GM21526 (cell line): ENCODE results near the gene HINT2.
A peak's percentile ranks its signal among the peaks of the same experiment; 100 is the strongest.

Experiments used
- ATAC-seq: cut with Tn5 transposase; IDR thresholded peaks from one replicate; pipeline ENCODE4 v1.9.1; 2021; ENCODE audit warnings: moderate library complexity; ENCODE audit not compliant: unreplicated experiment, low FRiP score

Gene HINT2

GRCh38 chr9:35814106-35814840, 569 bp downstream of the HINT2 start:
- ATAC-seq = peak; percentile 16

DNA sequence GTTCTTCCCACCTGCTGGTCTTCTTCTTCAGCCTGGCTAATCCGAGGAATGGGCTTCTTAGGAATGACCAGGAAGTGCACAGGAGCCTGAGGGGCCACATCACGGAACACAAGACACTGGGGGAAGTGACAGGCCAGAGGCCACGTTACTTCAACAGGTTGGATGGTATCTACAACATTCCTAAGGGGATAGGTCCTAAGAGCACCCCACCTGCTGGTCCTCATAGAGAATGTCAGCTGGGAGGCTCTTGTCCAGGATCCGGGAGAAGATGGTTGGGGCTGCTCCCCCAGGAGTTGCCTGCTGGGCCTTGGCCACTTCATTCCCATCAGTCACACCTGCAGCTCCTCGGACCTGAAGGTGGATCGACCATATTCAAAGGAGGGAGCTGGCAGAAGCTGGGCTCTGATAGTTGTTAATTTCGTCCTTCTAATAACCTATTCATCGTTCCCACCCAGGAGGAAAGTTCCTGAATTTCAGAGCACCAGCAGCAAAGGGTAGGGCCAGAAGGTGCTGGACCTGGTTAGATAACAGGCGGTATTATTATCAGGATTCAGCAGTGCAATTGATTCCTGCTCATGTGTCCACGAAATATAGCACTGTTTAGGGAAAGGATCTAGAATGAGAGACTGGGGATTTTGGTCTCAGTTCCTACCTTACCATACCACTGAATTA, 1.3 kb downstream of the HINT2 start:
- no peak for ATAC-seq

GRCh38 chr9:35812025-35812602, 2.7 kb downstream of the HINT2 start, which contains the start of gene SPAG8:
Gene SPAG8 (minus strand): TSS chr9:35812262. CDS start chr9:35812147, 115 bp downstream.
- peak; percentile 56 for ATAC-seq

DNA sequence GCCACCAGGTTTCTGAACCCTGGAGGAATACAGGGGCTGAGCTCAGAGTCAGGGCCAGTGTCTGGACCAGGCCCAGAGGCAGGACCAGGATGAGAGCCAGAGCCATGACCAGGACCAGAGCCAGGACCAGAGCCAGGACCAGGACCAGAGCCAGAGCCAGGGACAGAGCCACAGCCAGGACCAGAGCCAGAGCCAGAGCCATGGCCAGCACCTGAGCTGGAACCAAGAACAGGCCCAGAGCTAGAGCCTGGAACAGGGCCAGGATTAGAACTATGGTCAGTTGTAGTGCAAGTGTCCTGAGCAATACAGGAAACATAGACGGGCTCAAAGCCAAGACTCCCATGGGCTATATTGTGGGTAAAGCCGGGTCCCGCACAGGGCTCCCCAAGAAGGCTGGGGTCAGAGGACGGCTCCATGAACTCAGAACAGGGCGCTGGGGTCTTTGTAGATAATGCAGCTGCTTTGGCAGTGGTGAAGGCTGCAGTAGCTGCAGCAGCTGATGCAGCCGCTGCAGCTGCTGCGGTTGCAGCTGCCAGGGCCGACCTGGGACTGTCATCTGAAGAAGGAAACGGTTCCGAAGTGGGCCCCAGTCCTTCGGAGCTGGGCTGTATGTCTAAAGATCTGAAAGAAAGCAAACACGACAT, 3.3 kb downstream of the HINT2 start:
- ATAC-seq = no peak

DNA sequence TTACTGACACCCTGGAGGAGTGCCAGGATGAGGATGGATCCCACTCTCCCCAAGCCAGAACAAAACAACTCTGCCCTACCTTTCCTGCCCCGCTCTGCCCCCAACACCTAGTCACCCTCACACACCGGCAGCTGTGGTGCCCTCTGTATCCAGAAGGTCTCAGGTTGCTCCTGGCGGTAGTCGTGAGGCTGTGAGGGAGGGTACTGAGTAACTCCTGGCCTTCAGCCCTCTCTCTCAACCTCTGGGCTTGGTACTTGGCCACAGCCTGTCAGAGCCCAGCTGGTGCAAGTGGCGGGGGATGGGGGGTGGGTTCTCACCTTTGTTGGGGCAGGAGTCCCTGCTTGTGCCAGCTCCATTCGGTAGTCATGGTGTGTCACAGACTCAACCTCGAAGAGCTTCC, 4.7 kb downstream of the HINT2 start:
- no peak for ATAC-seq

- ATAC-seq = no peak
Observed at GRCh38 chr9:35808433-35808832, 6.4 kb downstream of the HINT2 start.

DNA sequence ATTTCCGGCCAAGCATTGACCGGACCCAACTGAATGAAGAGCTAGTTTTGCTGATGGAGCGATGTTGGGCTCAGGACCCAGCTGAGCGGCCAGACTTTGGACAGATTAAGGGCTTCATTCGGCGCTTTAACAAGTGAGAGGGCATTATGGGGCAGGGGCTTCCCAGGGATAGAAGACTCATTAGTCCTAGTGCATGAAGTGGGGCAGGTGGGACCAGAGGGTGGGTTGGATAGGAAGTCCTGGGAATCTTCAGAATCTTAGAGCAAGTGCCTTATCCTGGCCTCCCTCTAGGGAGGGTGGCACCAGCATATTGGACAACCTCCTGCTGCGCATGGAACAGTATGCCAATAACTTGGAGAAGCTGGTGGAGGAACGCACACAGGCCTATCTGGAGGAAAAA, 8.7 kb downstream of the HINT2 start:
- no peak for ATAC-seq

GRCh38 chr9:35801328-35802128, 13.3 kb downstream of the HINT2 start:
- no peak for ATAC-seq

DNA sequence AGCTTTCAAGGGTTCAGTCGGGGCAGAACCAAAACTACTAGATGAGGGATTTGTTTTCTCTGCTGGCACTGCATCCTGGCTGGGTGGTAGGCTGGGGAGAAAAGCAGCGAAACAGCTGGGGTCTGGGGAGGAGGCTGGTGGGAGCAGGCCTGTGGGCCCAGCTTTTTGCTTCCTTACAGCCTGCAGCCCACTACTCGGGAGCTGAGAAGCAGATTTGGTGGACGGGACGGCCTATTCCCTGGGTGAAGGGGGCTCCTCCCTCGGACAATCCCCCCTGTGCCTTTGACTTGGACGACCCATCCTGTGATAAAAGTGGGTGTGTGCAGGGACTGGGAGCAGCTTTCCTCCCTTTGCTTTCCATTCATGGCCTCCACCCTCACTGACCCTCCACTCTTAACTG, 14.3 kb downstream of the HINT2 start:
- no peak for ATAC-seq

DNA sequence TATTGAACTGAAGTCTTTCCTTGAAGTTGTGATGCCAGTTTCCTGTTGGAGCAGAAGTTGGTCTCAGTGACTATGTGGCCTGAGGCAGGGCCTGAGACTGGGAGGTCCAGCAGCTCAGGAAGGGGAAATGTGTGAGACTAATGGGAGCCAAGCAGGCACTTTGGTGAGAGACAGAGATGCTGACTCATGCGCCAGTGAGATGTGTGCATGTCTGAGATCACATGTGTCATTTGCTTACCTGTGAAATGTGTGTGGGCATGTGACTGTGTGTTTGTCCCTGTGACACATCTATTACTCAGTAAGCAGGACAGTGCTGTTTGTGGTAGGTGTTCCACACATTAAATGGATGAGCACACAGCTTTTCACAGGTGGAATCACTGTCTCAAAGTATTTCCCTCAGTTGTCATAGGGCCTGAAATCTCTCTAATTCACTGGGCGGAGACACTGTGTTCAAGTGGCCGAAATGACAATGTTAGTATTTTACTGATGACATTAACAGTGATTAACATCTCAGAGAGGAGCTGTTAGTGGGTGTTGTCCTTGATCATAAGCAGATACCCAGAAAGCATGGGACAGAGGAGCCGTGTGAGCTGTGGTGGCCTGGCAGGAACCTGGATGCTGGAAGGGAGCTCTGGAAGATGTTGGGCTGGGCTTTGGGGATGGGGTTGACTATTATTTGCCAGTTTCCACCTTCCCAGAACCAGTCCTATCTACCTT, 16.0 kb downstream of the HINT2 start:
- ATAC-seq = no peak

GRCh38 chr9:35797311-35798109, 17.3 kb downstream of the HINT2 start:
- no peak for ATAC-seq

GRCh38 chr9:35795695-35796094, 19.1 kb downstream of the HINT2 start:
- no peak for ATAC-seq

- ATAC-seq = no peak
Observed at GRCh38 chr9:35793461-35793860, 21.4 kb downstream of the HINT2 start.

GRCh38 chr9:35792826-35793225, 22.0 kb downstream of the HINT2 start:
- ATAC-seq = no peak

DNA sequence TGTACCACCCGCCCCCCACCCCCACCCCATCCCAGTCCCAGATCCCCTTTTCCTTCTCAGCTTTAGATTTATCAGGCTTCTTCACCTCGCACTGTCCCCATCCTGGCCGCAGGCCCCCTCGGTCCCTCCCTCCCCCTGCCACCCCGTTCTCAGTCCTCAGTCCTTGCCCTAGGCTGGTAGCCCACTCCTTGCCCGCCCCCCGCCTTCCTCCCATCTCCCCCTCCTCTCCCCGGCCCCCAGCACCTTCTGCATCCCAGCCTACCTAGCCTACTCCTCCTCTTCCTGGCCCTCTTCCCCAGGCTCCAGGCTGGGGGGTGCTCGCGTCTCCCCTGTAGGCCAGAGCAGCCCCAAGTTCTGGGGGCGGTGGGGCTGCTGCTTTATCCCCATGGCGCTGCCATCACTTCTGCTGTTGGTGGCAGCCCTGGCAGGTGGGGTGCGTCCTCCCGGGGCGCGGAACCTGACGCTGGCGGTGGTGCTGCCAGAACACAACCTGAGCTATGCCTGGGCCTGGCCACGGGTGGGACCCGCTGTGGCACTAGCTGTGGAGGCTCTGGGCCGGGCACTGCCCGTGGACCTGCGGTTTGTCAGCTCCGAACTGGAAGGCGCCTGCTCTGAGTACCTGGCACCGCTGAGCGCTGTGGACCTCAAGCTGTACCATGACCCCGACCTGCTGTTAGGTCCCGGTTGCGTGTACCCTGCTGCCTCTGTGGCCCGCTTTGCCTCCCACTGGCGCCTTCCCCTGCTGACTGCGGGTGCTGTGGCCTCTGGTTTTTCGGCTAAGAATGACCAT, 22.6 kb downstream of the HINT2 start:
- no peak for ATAC-seq

GRCh38 chr9:35791297-35791921, 23.4 kb downstream of the HINT2 start, which contains the start of gene NPR2:
Gene NPR2 (plus strand): TSS chr9:35791591. CDS start chr9:35792409, 818 bp downstream.
- no peak for ATAC-seq

GRCh38 chr9:35790385-35791296, 24.2 kb downstream of the HINT2 start:
- peak; percentile 70 for ATAC-seq
